Measurements from ENCODE around the gene MCF2L2.

The MCF2L2 gene

DNA sequence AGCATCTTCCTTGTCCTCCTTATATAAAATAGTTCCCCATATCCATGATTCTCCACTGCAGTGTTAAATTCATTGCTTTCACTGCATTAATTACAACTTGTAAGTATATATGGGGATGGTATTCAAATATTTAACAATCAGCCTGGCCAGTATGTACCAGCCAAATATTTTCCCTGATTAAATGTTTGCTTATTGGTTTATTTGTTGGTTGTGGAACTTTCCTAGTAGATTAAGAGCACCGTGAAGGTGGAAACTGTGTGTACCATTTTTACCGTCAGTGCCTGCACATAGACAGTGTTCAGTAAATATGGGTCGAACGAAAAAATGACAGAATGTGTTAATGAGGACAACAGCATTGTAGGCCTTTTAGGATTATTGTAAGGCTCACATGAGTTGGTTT, 272.9 kb downstream of the MCF2L2 start:
- TF ChIP-seq, protein P1, sequence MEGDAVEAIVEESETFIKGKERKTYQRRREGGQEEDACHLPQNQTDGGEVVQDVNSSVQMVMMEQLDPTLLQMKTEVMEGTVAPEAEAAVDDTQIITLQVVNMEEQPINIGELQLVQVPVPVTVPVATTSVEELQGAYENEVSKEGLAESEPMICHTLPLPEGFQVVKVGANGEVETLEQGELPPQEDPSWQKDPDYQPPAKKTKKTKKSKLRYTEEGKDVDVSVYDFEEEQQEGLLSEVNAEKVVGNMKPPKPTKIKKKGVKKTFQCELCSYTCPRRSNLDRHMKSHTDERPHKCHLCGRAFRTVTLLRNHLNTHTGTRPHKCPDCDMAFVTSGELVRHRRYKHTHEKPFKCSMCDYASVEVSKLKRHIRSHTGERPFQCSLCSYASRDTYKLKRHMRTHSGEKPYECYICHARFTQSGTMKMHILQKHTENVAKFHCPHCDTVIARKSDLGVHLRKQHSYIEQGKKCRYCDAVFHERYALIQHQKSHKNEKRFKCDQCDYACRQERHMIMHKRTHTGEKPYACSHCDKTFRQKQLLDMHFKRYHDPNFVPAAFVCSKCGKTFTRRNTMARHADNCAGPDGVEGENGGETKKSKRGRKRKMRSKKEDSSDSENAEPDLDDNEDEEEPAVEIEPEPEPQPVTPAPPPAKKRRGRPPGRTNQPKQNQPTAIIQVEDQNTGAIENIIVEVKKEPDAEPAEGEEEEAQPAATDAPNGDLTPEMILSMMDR (IDR thresholded peaks at IDR 0.05), result no peak
- no peak for TF ChIP-seq ZFX (IDR thresholded peaks at IDR 0.05; ENCODE audit: borderline replicate concordance)
- H3K27ac ChIP-seq, result no peak overlapping the region

DNA sequence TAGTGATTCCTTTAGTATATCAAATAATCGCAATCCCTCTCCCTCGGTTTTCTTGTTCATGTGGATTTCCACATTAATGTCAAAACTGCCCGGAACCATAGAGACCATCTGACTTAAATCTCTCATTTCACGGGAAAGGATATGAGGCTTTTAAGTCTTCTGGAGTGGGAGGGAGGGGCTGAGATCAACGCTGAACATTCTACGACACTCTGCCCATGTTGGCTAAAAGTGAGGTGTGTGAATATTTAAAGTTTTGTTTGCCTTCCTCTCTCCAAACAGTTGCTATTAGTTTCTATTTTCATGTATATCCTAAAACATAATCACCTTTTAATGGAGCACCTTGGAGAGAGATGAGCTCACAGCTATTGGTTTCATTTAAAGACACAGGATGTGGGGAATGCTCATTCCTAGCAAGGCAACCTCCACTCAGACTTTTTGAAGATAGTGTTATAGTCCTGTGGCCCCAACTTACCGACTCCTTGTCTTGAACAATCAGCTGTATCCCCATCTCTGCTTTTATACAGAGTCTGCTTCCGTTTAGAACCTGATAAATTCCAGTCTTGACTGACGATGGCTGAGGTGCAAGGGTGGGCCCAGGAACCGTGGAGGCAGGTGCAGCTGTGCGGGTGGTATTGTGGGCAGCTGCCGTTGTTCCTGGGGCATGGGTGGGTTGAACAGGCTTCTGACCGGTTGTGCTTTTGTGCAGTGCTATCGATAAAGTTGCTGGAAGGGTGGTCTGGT, 275.0 kb downstream of the MCF2L2 start:
- no peak overlapping the region for H3K27ac ChIP-seq
- TF ChIP-seq, protein P1 (IDR thresholded peaks at IDR 0.05), result no peak
- no peak for TF ChIP-seq ZFX (IDR thresholded peaks at IDR 0.05; ENCODE audit: borderline replicate concordance)

DNA sequence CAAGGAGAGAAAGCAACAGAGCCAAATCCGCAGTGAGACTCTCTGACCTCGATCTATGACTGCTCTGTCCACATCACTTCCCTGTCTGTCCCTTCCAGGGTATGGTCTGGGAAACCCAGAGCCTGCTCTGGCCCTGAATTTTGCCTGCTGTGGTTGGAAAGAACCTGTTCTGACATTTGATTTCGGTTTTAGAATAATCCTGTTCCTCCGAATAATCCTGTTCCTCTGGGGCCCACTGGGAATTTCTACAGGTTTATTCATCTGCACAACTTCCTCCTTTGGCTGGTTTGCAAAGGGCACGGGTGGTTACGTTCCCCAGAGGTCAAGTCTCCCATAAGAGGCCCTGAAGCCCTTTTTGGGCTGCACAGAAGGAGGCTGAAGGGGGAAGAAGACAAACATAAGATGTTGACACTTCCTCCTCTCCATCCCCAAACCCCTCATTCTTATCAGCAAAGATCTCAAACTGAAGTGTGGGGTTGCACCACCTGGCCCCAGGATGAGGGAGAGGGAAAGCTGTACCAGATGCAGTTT, 276.5 kb downstream of the MCF2L2 start:
- H3K27ac ChIP-seq, result no peak overlapping the region
- no peak for TF ChIP-seq ZFX (IDR thresholded peaks at IDR 0.05; ENCODE audit: borderline replicate concordance)
- TF ChIP-seq, protein P1 (IDR thresholded peaks at IDR 0.05), result no peak

DNA sequence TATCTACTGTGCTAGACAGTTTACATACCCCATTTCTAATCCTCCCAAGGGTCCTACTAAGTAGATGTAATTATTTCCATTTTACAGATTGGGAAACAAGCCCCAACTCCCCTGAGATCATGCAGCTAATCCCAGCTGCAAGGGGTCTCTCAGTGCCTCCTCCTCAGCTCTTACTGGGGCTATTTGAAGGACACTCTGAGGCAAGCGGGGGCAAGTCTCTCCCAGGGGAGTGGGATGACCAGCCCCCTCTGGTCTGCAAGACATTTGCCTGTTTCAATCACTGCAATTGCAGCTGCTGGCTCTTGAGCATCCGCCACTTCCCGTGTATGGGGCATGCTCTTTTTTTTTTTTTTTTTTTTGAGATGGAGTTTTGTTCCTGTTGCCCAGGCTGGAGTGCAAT, 277.3 kb downstream of the MCF2L2 start:
- TF ChIP-seq, protein P1 (IDR thresholded peaks at IDR 0.05), result no peak
- no peak for TF ChIP-seq ZFX (IDR thresholded peaks at IDR 0.05; ENCODE audit: borderline replicate concordance)
- no peak overlapping the region for H3K27ac ChIP-seq

DNA sequence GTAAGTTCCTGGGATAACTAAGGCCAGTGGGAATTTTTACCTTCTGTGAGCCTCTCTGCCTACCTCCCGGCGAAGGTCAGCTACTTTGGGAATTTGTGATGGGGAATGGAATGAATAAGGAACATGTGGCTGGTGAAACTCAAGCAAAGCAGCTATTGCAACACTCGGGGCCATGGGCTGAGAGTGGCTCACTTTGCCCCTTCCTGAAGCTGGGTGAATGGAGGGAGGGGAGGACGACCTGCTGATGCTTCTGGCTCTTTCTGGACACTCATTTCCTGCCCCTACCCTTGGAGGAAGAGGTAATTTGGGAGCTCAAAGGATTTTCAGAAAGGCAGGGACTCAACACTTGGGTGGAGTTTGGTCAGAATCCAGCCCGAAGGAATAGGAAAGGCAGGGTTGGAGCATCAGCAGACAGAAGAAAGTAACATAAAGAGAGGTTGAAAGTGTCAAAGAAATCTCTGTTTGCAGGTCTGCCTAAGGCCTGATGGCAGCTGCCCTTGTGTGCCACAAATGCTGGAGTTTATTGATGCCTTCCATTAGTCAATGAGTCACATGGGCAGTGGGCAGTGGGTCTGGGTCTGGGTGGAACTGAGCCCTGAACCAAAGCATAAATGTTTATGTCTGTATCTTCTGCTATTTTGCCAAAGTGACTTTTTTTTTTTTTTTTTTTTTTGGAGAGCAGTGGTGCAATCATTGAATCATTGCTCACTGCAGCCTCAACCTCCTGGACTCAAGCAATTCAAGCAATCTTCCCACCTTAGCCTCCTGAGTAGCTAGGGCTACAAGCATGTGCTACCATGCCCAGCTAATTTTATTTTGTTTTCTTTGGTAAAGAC, 278.3 kb downstream of the MCF2L2 start:
- TF ChIP-seq, protein P1 (IDR thresholded peaks at IDR 0.05), result no peak
- no peak for TF ChIP-seq ZFX (IDR thresholded peaks at IDR 0.05; ENCODE audit: borderline replicate concordance)
- no peak overlapping the region for H3K27ac ChIP-seq

DNA sequence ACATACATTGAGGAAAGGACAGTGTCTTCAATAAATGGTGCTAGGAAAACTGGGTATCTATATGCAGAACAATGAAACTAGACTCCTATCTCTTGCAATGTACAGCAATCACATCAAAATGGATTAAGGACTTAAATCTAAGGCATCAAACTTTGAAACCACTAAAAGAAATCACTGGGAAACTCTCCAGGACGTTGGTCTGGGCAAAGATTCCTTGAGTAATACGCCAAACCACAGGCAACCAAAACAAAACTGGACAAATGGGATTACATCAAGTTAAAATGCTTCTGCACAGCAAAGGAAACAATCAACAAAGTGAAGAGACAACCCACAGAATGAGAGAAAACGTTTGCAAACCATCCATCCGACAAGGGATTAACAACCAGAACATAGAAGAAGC, 280.4 kb downstream of the MCF2L2 start:
- H3K27ac ChIP-seq, result no peak overlapping the region
- TF ChIP-seq, protein P1 (IDR thresholded peaks at IDR 0.05), result no peak
- TF ChIP-seq ZFX (IDR thresholded peaks at IDR 0.05; ENCODE audit: borderline replicate concordance), result no peak

DNA sequence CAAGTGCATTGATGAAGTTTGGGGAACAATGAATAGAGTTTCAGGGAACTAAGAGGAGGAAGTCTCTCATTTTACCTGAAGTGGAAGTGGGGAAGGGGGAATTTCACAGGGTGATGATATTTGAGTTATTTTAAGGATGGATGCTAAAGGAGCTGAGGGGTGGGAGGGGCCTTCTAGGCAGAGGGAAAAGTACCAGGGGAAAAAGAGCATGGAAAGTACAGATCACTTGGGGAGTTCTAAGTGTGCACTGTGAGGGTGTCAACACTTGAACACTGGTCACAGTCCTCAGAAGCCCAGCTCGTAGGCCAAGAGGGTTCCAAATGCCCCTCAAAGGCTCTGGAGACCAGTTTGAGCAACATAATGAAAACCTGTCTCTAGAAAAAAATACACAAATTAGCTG, 284.1 kb downstream of the MCF2L2 start:
- TF ChIP-seq ZFX (IDR thresholded peaks at IDR 0.05; ENCODE audit: borderline replicate concordance), result no peak
- TF ChIP-seq, protein P1 (IDR thresholded peaks at IDR 0.05), result no peak

More for the DNA sequence above, 284.1 kb downstream of the MCF2L2 start:
- no peak overlapping the region for H3K27ac ChIP-seq

All from 22Rv1 (cell line).